GM23338 (cell line): ENCODE measurements around the gene ABCA13. TPM values are rescaled to one million over a fixed set of nuclear protein-coding genes. Genes with fewer than 3 reads are reported as not detected.

Experiments
- ATAC-seq: fragments of 200-7000 bp; cut with Tn5 transposase; 3 replicates; pipeline ENCODE4 v1.9.1; 2020
- DNase-seq: peaks from one replicate; pipeline ENCODE4 v3.0.0-alpha.2; 2015; ENCODE audit warnings: low spot score
- H2AFZ ChIP-seq: fragments of 200-600 bp; sonication (generic); 2 replicates; pipeline ENCODE4 v1.8.0; 2016; ENCODE audit warnings: antibody characterized with exemption, mild to moderate bottlenecking, moderate library complexity
- H3F3A ChIP-seq: fragments of 200-600 bp; sonication (generic); replicated peaks from 2 replicates; pipeline ENCODE4 v1.8.0; 2017; ENCODE audit warnings: antibody characterized with exemption, mixed run types, low read depth
- H3K27ac ChIP-seq: fragments of 200-600 bp; sonication (generic); 2 replicates; pipeline ENCODE4 v1.6.1; 2016; ENCODE audit warnings: low read depth
- H3K27me3 ChIP-seq: fragments of 200-600 bp; sonication (generic); 2 replicates; pipeline ENCODE4 v1.8.0; 2016; ENCODE audit warnings: mild to moderate bottlenecking, mixed run types, moderate library complexity; ENCODE audit not compliant: insufficient read depth
- H3K36me3 ChIP-seq: fragments of 200-600 bp; sonication (generic); 2 replicates; pipeline ENCODE4 v1.8.0; 2016; ENCODE audit warnings: mild to moderate bottlenecking; ENCODE audit not compliant: insufficient read depth
- H3K4me1 ChIP-seq: fragments of 200-600 bp; sonication (generic); 2 replicates; pipeline ENCODE4 v1.8.0; 2016; ENCODE audit warnings: mild to moderate bottlenecking, moderate library complexity; ENCODE audit not compliant: insufficient read depth
- H3K4me2 ChIP-seq: fragments of 200-600 bp; sonication (generic); 2 replicates; pipeline ENCODE4 v1.7.1; 2017; ENCODE audit warnings: mixed run types
- H3K4me3 ChIP-seq: fragments of 200-600 bp; sonication (generic); 2 replicates; pipeline ENCODE4 v1.6.1; 2016; ENCODE audit warnings: mixed run types
- H3K79me2 ChIP-seq: fragments of 200-600 bp; sonication (generic); replicated peaks from 2 replicates; pipeline ENCODE4 v1.8.0; 2017; ENCODE audit warnings: mild to moderate bottlenecking; ENCODE audit not compliant: insufficient read depth
- H3K9me2 ChIP-seq: fragments of 200-600 bp; sonication (generic); 2 replicates; pipeline ENCODE4 v1.8.0; 2017; ENCODE audit not compliant: insufficient read depth
- H4K20me1 ChIP-seq: fragments of 200-600 bp; sonication (generic); replicated peaks from 2 replicates; pipeline ENCODE4 v1.8.0; 2017; ENCODE audit warnings: mild to moderate bottlenecking; ENCODE audit not compliant: insufficient read depth
- H3K27ac Mint-ChIP-seq: 2 replicates; pipeline ENCODE4 v1.8.0; 2020; ENCODE audit warnings: inconsistent platforms, mild to moderate bottlenecking, moderate library complexity, mixed read lengths
- H3K27me3 Mint-ChIP-seq: 3 replicates; pipeline ENCODE4 v1.8.0; 2022; ENCODE audit warnings: low read depth, mild to moderate bottlenecking, moderate library complexity, mixed read lengths, inconsistent platforms; ENCODE audit not compliant: insufficient read depth, poor library complexity
- H3K36me3 Mint-ChIP-seq: 3 replicates; pipeline ENCODE4 v1.8.0; 2021; ENCODE audit warnings: low read depth, mild to moderate bottlenecking, inconsistent platforms, moderate library complexity, mixed read lengths
- H3K4me1 Mint-ChIP-seq: 3 replicates; pipeline ENCODE4 v1.8.0; 2020; ENCODE audit warnings: mild to moderate bottlenecking, inconsistent platforms, mixed read lengths
- H3K4me3 Mint-ChIP-seq: 3 replicates; pipeline ENCODE4 v1.8.0; 2021; ENCODE audit warnings: moderate library complexity, mild to moderate bottlenecking, inconsistent platforms, mixed read lengths
- H3K9me3 Mint-ChIP-seq: 3 replicates; pipeline ENCODE4 v1.8.0; 2020; ENCODE audit warnings: moderate library complexity, mild to moderate bottlenecking, inconsistent platforms, mixed read lengths
- STAT1 ChIP-seq: IDR thresholded peaks from one replicate; pipeline ENCODE4 v1.6.1; 2016; ENCODE audit warnings: antibody characterized with exemption; ENCODE audit not compliant: unreplicated experiment
- polyA plus RNA-seq: library from polyadenylated mRNA; unstranded; fragments of >200 nt; fragmentation: Nextera tagmentation; extraction: Ambion mirVana; gene quantifications from 2 replicates; pipeline ENCODE4 v1.2.1, GENCODE V29; 2016
- total RNA-seq: library from RNA; depleted of rRNA; stranded (reverse); fragments of >200 nt; shearing (Covaris generic); gene quantifications from 2 replicates; pipeline ENCODE4 v1.2.3, GENCODE V29; 2014
- TF ChIP-seq, protein P1 (sequence below), 2 experiments: fragments of 200-600 bp in 1 of 2; sonication (generic) in 1 of 2; conservative IDR thresholded peaks; 2 replicates each; pipeline versions ENCODE4 v1.5.1 to v1.6.1; 2016 to 2017; ENCODE audit warnings: antibody characterized with exemption in 2 of 2, low read depth in 2 of 2, mild to moderate bottlenecking in 2 of 2, moderate library complexity in 1 of 2
- TF ChIP-seq, protein P2 (sequence below): fragments of 250-450 bp; sonication (Bioruptor Pico); IDR thresholded peaks from 2 replicates; pipeline ENCODE4 v1.5.0; 2020; ENCODE audit warnings: mild to moderate bottlenecking, moderate library complexity

The ABCA13 gene
- total and polyA plus RNA-seq, 2 experiments from 2014 or later, result 0.21 TPM; not detected in 1

DNA sequence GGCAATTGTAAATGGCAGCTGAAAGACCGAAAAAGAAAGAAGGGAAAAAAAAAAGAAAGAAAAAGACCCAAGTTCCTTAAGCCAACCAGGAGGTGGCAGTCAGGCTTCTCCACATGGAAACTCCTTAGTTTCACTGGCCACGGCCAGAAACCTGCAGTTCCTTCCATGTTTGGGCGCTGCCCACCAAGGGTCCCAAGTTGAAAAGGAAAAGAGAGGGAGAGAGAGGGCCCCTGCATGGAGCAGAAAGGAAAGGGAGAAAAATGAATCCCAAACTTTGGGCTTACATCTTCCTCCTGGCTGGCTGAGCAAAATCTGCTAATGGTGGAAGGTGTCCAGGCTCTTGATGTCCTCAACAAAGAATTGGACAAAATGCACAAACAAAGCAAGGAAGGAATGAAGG is 31.8 kb upstream of the ABCA13 start:
- ATAC-seq, result peak; percentile 42; the same call in 2 of the 3 replicates
- Histone ChIP-seq H3K79me2 (no peaks in the 10 kb centered on the region), H3F3A (no peaks in the 10 kb centered on the region), H3K27me3 (no peaks in the 10 kb centered on the region), H3K4me1 (no peaks in the 10 kb centered on the region), H3K9me2 (no peaks in the 10 kb centered on the region; the same call in 1 of the 2 replicates), H3K4me3 (no peak overlapping the region), H3K27ac (no peak overlapping the region), H2AFZ (peak overlapping the region; percentile 1; the same call in 1 of the 2 replicates), H3K36me3 (peaks cover 4% of the 10 kb centered on the region; the same call in 1 of the 2 replicates), H4K20me1 (no peaks in the 10 kb centered on the region), H3K4me2 (no peak overlapping the region)
- TF ChIP-seq, protein P1, sequence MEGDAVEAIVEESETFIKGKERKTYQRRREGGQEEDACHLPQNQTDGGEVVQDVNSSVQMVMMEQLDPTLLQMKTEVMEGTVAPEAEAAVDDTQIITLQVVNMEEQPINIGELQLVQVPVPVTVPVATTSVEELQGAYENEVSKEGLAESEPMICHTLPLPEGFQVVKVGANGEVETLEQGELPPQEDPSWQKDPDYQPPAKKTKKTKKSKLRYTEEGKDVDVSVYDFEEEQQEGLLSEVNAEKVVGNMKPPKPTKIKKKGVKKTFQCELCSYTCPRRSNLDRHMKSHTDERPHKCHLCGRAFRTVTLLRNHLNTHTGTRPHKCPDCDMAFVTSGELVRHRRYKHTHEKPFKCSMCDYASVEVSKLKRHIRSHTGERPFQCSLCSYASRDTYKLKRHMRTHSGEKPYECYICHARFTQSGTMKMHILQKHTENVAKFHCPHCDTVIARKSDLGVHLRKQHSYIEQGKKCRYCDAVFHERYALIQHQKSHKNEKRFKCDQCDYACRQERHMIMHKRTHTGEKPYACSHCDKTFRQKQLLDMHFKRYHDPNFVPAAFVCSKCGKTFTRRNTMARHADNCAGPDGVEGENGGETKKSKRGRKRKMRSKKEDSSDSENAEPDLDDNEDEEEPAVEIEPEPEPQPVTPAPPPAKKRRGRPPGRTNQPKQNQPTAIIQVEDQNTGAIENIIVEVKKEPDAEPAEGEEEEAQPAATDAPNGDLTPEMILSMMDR (conservative IDR thresholded peaks at IDR 0.05; ENCODE audit: low read depth in 2 of 2), result peak; percentile 55 to 68
- no peak for TF ChIP-seq STAT1
- TF ChIP-seq, protein P2, sequence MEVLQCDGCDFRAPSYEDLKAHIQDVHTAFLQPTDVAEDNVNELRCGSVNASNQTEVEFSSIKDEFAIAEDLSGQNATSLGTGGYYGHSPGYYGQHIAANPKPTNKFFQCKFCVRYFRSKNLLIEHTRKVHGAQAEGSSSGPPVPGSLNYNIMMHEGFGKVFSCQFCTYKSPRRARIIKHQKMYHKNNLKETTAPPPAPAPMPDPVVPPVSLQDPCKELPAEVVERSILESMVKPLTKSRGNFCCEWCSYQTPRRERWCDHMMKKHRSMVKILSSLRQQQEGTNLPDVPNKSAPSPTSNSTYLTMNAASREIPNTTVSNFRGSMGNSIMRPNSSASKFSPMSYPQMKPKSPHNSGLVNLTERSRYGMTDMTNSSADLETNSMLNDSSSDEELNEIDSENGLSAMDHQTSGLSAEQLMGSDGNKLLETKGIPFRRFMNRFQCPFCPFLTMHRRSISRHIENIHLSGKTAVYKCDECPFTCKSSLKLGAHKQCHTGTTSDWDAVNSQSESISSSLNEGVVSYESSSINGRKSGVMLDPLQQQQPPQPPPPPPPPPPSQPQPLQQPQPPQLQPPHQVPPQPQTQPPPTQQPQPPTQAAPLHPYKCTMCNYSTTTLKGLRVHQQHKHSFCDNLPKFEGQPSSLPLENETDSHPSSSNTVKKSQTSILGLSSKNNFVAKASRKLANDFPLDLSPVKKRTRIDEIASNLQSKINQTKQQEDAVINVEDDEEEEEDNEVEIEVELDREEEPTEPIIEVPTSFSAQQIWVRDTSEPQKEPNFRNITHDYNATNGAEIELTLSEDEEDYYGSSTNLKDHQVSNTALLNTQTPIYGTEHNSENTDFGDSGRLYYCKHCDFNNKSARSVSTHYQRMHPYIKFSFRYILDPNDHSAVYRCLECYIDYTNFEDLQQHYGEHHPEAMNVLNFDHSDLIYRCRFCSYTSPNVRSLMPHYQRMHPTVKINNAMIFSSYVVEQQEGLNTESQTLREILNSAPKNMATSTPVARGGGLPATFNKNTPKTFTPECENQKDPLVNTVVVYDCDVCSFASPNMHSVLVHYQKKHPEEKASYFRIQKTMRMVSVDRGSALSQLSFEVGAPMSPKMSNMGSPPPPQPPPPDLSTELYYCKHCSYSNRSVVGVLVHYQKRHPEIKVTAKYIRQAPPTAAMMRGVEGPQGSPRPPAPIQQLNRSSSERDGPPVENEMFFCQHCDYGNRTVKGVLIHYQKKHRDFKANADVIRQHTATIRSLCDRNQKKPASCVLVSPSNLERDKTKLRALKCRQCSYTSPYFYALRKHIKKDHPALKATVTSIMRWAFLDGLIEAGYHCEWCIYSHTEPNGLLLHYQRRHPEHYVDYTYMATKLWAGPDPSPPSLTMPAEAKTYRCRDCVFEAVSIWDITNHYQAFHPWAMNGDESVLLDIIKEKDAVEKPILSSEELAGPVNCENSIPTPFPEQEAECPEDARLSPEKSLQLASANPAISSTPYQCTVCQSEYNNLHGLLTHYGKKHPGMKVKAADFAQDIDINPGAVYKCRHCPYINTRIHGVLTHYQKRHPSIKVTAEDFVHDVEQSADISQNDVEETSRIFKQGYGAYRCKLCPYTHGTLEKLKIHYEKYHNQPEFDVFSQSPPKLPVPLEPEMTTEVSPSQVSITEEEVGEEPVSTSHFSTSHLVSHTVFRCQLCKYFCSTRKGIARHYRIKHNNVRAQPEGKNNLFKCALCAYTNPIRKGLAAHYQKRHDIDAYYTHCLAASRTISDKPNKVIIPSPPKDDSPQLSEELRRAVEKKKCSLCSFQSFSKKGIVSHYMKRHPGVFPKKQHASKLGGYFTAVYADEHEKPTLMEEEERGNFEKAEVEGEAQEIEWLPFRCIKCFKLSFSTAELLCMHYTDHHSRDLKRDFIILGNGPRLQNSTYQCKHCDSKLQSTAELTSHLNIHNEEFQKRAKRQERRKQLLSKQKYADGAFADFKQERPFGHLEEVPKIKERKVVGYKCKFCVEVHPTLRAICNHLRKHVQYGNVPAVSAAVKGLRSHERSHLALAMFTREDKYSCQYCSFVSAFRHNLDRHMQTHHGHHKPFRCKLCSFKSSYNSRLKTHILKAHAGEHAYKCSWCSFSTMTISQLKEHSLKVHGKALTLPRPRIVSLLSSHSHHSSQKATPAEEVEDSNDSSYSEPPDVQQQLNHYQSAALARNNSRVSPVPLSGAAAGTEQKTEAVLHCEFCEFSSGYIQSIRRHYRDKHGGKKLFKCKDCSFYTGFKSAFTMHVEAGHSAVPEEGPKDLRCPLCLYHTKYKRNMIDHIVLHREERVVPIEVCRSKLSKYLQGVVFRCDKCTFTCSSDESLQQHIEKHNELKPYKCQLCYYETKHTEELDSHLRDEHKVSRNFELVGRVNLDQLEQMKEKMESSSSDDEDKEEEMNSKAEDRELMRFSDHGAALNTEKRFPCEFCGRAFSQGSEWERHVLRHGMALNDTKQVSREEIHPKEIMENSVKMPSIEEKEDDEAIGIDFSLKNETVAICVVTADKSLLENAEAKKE (CRISPR knock-in tag), result no peak
- Mint-ChIP-seq H3K27ac (no peak overlapping the region), H3K4me3 (no peak overlapping the region), H3K27me3 (no peaks in the 10 kb centered on the region), H3K36me3 (peaks cover 46% of the 10 kb centered on the region), H3K4me1 (peaks cover 12% of the 10 kb centered on the region), H3K9me3 (peaks cover 52% of the 10 kb centered on the region)
- peak; percentile 70 for DNase-seq
